Mesothelial cell of epicardium (in vitro differentiated cells): Measurements from ENCODE around the gene MCRIP1. TPM values are rescaled to one million over a fixed set of nuclear protein-coding genes. Genes with fewer than 3 reads are reported as not detected.
A peak's percentile ranks its signal among the peaks of the same experiment; 100 is the strongest.

Experiments used
- DNase-seq, 2 experiments: peaks; one replicate each; pipeline ENCODE4 v3.0.0; 2021; ENCODE audit warnings: low spot score in 2 of 2; ENCODE audit not compliant: unreplicated experiment in 2 of 2
- H3K27ac Mint-ChIP-seq: 2 replicates; pipeline ENCODE4 v1.8.0; 2021; ENCODE audit warnings: mixed read lengths
- H3K27me3 Mint-ChIP-seq: 2 replicates; pipeline ENCODE4 v1.8.0; 2021; ENCODE audit warnings: low read depth, mixed read lengths
- H3K36me3 Mint-ChIP-seq: 2 replicates; pipeline ENCODE4 v1.8.0; 2021; ENCODE audit warnings: mixed read lengths
- H3K4me1 Mint-ChIP-seq: 2 replicates; pipeline ENCODE4 v1.8.0; 2021; ENCODE audit warnings: mixed read lengths
- H3K4me3 Mint-ChIP-seq: 2 replicates; pipeline ENCODE4 v1.8.0; 2021; ENCODE audit warnings: mild to moderate bottlenecking, moderate library complexity, mixed read lengths
- H3K9me3 Mint-ChIP-seq: 2 replicates; pipeline ENCODE4 v1.8.0; 2021; ENCODE audit warnings: mixed read lengths
- CTCF ChIP-seq: fragments of 200-600 bp; sonication (generic); IDR thresholded peaks from one replicate; pipeline ENCODE4 v1.5.0; 2021; ENCODE audit warnings: antibody characterized with exemption; ENCODE audit not compliant: unreplicated experiment
- total RNA-seq: library from RNA; stranded (reverse); gene quantifications from 3 replicates; pipeline ENCODE4 v1.2.1, GENCODE V29; 2021

Gene MCRIP1
- total RNA-seq, 1 donor from 2014 or later = 104 TPM

GRCh38 chr17:81832608-81833159, 407 bp downstream of the MCRIP1 start:
- TF ChIP-seq CTCF = no peak
- DNase-seq = peak in 1 of 2 experiments; percentile 59
- Mint-ChIP-seq H3K27me3 (no peaks in the 10 kb centered on the region), H3K9me3 (no peaks in the 10 kb centered on the region), H3K36me3 (no peaks in the 10 kb centered on the region), H3K4me3 (peak overlapping the region; percentile 88), H3K4me1 (peaks cover 19% of the 10 kb centered on the region), H3K27ac (peak overlapping the region; percentile 95)

GRCh38 chr17:81831957-81832607, 1.0 kb downstream of the MCRIP1 start:
- peaks cover 19% of the 10 kb centered on the region for H3K4me1 Mint-ChIP-seq
- peak overlapping the region; percentile 95 for H3K27ac Mint-ChIP-seq
- no peak for TF ChIP-seq CTCF
- no peaks in the 10 kb centered on the region for H3K36me3 Mint-ChIP-seq
- H3K27me3 Mint-ChIP-seq = no peaks in the 10 kb centered on the region
- DNase-seq = no peak
- H3K9me3 Mint-ChIP-seq = no peaks in the 10 kb centered on the region
- peak overlapping the region; percentile 88 for H3K4me3 Mint-ChIP-seq

- no peak for DNase-seq
- Mint-ChIP-seq H3K27me3 (no peaks in the 10 kb centered on the region), H3K36me3 (no peaks in the 10 kb centered on the region), H3K4me3 (peak overlapping the region; percentile 88), H3K27ac (peak overlapping the region; percentile 95), H3K4me1 (peaks cover 19% of the 10 kb centered on the region), H3K9me3 (no peaks in the 10 kb centered on the region)
- TF ChIP-seq CTCF = no peak
These were observed 1.5 kb downstream of the MCRIP1 start for GRCh38 chr17:81831563-81831956.

GRCh38 chr17:81829858-81830257, 3.2 kb downstream of the MCRIP1 start:
- Mint-ChIP-seq H3K4me1 (peaks cover 19% of the 10 kb centered on the region), H3K36me3 (no peaks in the 10 kb centered on the region), H3K27me3 (no peaks in the 10 kb centered on the region), H3K4me3 (no peak overlapping the region), H3K27ac (peak overlapping the region; percentile 51), H3K9me3 (no peaks in the 10 kb centered on the region)
- DNase-seq = no peak
- TF ChIP-seq CTCF = no peak

GRCh38 chr17:81828656-81829055, 4.4 kb downstream of the MCRIP1 start:
- peaks cover 16% of the 10 kb centered on the region for H3K4me1 Mint-ChIP-seq
- no peak overlapping the region for H3K27ac Mint-ChIP-seq
- no peak for TF ChIP-seq CTCF
- H3K9me3 Mint-ChIP-seq = no peaks in the 10 kb centered on the region
- DNase-seq = no peak
- no peak overlapping the region for H3K4me3 Mint-ChIP-seq
- no peaks in the 10 kb centered on the region for H3K27me3 Mint-ChIP-seq
- no peaks in the 10 kb centered on the region for H3K36me3 Mint-ChIP-seq
